ENCODE measurements around the gene ARRB1.
"Not testable (repeated sequence)": the region's sequence is repeated elsewhere in the genome, so short reads cannot be mapped to it uniquely, and the experiment has no call there.

Gene ARRB1

DNA sequence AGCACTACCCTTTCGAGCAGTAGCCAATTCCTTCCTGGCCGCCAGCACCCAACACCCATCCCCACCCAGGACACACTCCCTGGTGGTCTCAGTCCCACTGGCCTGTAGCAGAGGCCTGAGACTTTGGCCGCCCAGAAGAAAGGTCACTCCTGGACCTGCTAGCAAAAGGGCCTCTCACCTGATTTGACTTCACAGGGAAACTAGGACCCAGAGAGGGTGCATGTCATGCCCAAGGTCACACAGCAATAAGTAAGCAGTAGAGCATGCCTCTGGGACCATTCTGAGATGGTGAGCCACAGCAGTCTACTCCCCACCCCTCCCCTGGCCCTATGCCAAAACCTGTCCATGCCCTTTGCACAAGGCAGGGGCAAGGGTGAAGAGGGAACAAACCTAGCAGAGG is 7.3 kb downstream of the ARRB1 start:
- DNase-seq (ENCODE audit: low spot score): no peak

DNA sequence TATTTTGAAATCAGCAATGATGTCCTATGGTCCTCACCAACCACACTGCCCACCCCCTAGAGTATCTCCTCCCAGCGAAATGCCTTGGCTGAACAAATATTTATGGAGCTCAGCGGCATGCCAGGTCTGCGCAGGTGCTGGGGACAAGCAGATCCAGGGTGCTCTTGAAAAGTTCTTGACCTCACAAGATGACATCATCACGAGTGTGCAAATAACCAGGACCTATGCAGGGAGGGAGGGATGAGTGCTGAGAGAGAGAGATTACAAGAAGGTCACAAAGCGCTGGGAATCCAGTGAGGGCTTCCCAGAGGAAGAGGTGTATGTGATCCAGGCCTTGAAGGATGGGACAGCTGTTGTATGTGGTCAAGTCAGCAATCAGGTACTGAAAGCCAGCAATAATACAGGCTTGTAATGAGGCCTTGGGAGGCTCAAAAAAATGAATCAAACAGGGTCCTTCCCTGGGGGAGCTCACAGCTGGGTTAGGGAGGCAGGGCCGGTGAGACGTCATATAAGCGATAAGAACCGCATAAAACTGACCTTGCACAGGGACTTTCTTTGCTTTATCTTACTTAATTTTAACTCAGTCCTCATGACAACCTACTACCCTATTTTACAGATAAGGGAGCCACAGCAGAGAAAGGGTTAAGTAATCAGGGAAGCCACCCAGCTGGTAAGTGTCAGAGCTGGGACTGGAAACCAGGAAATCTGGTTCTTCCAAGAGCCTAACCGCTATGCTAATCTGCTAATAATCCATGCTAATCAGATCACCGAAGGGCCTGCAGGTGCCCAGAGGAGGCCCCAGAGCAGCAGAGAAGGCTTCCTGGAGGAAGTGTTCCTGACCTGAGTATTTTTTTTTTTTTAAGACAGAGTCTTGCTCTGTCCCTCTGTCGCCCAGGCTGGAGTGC is 8.2 kb downstream of the ARRB1 start:
- DNase-seq (ENCODE audit: low spot score): peak; percentile 94

DNA sequence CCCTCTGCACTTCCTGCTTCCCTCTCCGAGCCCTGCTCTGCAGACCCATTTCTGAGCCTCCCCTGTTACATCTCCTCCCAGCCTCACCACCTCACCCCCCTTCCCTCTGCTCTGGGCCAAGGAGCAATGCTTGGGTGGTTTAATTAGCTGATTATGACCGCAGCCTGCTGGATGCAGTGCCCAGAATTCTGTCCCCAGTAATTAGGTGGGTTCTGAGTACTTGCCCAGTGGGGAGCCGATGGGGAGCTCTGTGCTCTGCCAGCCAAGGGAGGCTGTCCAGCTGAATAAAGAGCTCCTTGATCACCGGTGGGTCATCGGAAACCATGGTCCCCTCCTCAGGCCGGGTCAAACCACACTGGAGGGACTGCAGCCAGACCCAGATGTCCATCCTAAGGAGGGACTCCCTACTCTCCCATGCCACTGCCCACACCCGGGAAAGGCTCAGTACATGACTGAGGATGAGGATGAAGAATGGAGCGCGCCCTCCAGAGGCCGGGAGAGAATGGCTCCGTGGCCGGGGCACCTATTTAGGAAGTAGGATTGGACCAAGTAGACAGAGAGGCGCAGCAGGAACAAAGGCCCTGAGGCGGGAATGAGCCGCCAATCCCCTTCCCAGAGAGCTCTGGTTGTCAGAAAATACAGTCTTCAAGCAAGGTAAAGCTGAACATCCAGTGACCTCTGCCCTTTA is 9.1 kb downstream of the ARRB1 start:
- no peak for DNase-seq (ENCODE audit: low spot score)

DNA sequence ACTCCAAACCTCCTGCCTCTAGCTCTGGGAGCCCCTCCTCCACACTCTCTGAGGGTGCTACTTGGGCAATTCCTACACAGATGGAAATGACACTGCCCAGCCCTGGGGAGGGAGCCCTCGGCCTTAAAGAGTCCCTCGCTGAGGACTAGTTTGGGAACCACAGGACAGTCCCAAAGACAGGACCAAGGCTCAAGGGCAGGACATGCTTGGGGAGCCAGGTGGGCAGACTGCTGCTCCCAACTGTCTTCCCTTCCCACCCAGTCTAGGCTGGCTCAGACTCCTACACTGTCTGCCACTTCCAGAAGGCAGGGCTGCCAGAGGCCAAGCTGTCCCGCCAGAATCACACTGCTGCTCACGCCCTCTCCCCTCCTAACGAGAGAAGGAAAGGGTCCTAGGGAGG is 9.8 kb downstream of the ARRB1 start:
- DNase-seq (ENCODE audit: low spot score): no peak

DNA sequence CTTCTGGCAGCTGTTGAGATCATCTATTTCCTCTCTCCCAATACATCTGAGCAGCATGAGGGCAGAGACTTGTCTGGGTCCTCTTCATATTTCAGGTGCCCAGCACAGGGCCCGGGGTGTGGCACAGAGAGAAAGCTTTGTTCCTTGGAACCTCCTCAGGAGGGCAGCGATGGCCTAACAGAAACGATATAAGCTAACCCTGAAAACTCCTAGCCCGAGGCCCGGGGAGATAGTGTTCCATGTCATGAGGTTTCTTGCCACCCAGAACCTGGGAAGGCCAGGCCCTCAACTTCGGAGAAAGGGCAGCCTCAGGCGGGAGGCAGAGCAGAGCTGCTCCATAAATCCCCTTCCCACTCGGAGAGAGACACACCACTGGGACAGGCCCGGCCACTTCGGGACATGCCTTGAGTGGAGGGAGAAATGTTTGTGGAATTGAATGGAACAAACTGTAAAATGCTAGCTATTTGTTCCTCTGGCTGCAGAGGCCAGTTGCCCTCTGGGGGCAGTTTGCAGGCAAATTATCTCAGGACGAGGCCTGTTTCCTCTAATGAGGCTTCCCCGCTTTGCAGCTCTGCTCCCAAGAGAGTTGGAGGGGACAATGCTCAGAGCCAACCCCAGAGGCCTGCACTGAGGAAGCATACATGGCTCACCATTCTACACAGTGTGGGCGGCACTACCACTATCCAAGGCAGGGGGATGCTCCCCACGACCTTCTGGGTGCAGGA is 11.6 kb downstream of the ARRB1 start:
- DNase-seq (ENCODE audit: low spot score): peak; percentile 83

DNA sequence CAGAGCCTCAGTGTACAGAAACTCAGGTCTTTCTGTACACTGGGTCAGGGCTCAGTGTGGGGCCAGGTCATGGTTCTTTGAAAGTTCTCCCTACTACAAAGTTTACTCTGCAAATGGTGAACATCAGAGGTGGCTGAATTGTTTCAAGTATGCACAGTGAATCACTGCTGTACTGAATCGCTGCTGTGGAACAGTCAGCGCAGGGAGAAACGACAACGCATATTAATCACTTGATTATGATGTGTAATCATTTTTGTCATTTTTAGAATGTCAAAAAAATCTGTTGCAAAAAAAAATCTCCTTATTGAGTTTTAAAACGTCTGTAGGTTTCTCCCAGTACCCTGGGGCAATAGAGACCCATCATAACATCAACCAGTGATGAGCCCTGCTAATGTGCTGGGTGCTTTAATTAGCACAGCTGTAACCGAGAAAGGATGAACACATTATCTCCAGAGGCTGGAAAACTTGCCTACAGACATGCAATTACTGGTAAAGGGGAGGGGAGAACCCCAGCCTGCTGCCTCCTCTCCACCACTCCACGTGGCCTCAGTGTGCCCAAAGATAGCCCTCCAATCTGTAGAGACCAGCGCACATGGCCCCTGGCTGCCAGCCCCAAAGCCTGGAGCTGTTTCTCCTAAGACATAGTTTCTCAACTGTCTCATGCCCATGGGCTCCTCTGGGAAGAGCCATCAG is 12.8 kb downstream of the ARRB1 start:
- no peak for DNase-seq (ENCODE audit: low spot score)

DNA sequence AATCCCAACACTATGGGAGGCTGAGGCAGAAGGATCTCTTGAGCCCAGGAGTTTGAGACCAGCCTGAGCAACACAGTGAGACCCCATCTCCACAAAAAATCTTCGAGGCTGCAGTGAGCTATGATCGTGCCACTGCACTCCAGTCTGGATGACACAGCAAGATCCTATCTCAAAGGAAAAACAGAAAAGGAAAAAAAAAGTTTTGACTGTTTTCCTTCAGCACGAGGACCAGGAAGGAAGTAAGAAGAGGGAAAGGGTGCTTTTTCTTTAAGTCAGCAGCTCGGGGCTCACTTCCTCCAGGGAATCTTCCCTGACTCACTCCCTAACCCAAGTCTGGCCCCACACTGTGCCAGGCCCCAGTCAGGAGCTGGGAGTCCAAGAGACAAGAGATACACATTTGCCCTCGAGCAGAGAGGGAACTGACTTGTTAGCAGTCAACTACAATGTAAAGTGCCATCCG is 14.2 kb downstream of the ARRB1 start:
- no peak for DNase-seq (ENCODE audit: low spot score)

DNA sequence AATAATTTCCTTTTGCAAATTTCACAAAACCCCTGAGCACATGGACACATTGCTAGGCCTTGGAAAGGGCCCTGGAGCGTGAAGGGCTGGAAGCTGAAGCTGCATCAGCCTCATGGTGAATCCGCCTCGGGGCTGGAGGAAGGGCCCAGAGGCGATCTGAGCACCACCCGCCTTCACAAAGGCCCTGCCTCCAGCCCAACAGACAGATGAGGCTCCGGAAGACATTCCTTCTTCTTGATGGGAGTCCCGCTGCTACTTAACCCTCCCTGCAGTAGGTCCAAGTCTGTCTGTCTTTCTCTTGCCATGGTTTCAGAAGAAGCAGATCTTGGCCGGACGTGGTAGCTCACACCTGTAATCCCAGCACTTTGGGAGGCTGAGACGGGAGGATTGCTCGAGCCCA is 16.5 kb downstream of the ARRB1 start:
- DNase-seq (ENCODE audit: low spot score): no peak

DNA sequence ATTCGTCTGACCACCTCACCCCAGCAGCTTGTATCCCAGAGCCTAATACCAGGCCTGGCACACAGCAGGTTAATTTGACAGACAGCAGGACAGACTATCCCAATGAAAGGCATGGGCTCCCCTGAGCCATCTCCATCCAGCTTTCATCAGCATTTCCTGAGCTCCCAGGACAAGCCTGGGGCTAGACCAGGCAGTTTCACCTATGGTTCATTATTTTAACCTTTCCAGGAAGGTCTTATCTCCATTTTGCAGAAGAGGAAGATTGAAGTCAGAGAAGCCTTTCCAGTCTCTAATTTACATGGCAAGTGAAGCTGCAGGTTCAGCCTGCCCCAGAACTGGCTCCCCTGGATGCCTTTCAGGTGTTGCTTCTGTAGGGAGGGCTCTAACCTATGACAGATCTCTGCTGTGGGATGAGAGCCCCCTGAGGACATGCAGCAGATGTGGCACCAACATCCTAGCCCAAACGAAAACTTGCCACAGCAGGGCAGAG is 17.0 kb downstream of the ARRB1 start:
- DNase-seq (ENCODE audit: low spot score): no peak

DNA sequence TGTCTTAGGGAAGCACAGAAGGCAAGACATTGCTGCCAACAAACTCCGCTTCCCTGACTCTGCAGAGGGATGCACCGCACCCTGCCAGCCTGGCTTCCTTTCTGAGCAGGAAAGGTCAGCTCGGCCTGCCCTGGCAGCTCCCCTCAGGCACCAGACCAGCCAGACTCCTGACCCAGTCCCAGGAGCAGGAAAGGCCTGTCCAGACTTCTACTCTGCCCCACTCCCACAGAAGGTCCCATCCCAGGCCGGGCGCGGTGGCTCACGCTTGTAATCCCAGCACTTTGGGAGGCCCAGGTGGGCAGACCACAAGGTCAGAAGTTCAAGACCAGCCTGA is 17.7 kb downstream of the ARRB1 start:
- no peak for DNase-seq (ENCODE audit: low spot score)

DNA sequence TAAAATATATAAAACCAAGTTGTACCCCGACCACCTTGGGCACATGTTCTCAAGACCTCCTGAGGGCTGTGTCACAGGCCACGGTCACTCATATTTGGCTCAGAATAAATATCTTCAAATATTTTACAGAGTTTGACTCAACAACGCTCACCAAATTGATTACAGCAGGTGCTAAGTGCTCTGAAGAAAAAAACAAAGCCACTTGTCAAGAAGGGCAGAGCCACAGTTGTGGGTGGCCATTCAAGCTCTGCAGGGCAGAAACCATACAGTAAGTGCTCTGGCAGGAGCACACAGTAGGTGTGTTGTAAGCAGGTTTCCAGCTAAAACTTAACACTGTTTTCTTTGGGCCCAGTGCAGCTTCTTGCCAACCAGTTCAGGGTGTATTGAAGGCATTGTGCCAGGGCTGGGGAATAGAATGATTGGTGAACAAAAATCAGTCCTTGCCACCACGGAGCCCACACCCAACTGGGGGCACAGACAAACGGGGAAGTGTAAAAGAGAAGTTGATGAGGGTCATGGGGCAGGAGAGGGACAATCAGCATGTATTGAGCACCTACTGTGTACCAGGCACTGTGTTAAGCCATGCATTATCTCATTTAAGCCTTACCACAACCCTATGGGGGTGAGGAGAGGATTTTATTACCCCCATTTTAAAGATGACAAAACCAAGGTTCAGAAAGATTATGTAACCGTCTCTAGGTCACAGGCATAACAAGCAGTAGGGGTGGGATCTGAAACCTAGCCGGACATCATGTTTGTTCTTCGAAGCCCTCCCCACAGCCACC is 18.2 kb downstream of the ARRB1 start:
- DNase-seq (ENCODE audit: low spot score): no peak

DNA sequence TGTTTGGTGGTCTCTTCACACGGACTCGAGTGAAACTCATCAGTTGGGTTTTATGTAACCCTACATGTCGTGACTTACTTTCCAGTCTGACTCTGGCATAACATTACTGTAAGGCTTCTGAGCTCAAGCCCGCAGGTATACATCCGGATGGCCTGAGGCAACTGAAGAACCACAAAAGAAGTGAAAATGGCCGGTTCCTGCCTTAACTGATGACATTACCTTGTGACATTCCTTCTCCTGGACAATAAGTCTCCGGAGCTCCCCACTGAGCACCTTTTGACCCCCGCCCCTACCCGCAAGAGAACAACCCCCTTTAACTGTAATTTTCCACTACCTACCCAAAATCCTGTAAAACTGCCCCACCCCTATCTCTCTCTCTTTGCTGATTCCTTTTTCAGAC is 19.7 kb downstream of the ARRB1 start:
- not testable (repeated sequence) for DNase-seq (ENCODE audit: low spot score)

DNA sequence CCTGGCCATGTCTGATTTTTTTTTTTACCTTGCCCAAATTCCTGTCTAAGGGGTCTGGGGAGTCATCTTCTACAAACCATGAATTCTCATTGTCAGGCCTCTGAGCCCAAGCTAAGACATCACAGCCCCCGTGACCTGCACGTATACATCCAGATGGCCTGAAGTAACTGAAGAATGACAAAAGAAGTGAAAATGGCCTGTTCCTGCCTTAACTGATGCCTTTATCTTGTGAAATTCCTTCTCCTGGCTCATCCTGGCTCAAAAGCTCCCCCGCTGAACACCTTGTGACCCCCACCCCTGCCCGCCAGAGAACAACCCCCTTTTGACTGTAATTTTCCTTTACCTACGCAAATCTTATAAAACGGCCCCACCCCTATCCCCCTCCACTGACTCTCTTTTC is 20.2 kb downstream of the ARRB1 start:
- DNase-seq (ENCODE audit: low spot score): not testable (repeated sequence)

DNA sequence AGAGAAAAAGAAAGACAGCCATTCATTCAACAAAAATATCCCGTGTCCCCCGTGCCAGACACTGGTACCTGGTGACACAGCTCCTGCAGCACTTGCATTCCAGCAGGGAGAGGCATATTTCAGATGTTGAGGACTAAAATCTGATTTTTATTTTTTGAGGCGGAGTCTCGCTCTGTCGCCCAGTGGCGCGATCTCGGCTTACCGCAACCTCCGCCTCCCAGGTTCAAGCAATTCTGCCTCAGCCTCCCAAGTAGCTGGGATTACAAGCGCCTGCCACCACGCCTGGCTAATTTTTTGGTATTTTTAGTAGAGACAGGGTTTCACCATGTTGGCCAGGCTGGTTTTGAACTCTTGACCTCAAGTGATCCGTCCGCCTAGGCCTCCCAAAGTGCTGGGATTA is 20.6 kb downstream of the ARRB1 start:
- DNase-seq (ENCODE audit: low spot score): not testable (repeated sequence)

DNA sequence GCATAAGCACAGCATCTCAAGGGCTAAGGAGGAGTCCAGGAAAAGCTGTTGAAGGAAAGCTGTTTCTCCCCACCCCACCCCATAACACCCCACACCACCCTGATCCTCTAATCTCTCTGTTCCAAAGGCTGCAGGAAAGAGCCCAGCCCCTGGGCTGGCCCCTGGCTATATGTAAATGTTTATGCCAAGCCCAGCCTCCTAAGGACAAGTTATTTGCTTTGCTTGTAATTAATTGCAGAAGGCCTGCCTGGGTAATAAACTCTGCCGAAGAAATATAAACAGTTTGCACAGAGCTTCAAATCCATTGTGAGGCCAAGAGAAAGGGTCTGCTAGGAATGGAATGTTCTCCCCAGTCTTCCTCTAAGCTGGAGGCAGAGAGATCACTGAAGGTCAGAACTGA is 21.2 kb downstream of the ARRB1 start:
- DNase-seq (ENCODE audit: low spot score): no peak

DNA sequence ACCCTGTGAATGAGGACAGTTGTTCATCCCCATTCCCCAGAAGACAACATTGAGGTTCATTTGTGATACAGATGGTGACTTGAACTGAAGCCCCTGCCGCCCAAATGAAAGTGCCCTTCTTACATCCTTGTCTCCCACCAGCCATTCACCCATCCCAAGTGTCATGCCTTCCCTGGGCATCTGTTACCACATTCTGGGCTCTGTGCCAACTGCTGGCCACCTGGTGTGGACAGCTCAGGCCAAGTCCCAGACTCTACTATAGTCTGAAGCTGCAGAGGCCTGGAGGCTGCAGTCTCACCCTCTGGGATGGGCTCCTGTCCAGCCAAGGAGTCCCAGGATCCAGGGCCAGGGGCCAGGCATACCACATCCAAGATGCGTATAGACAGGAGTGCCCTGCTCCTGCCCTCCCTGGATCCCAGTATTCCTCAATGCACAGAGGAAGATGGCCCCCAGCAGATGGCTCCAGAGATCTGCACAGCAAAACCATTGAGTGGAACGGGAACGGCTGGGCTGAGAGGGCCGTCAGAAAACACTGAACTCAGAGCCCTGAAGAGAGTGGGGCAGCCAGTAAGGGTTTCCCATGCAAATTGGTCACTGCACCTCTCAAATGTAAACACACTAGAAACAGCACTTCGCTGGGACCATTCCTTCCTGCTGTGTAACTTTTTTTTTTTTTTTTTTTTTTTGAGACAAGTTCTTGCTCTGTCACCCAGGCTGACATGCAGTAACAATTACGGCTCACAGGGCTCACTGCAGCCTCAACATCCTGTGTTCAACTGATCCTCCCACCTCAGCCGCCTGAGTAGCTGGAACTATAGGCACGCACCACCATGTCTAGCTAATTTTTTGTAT is 22.8 kb downstream of the ARRB1 start:
- DNase-seq (ENCODE audit: low spot score): peak; percentile 70

DNA sequence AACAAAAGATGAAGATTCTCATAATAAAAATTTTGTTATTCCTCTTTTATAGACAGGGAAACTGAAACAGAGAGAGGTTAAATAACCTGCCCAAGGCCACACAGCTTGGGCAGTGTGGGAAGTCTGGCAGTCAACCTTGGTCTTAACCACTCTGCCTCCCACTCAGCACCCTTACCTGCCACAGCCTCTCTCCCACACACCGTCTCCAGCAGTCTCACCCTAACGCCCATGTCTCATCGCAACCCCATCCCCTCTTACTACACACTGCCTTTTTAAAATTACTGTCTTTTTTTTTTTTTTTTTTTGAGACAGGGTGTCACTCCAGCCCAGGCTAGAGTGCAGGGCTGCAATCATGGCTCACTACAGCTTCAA is 25.0 kb downstream of the ARRB1 start:
- DNase-seq (ENCODE audit: low spot score): no peak

DNA sequence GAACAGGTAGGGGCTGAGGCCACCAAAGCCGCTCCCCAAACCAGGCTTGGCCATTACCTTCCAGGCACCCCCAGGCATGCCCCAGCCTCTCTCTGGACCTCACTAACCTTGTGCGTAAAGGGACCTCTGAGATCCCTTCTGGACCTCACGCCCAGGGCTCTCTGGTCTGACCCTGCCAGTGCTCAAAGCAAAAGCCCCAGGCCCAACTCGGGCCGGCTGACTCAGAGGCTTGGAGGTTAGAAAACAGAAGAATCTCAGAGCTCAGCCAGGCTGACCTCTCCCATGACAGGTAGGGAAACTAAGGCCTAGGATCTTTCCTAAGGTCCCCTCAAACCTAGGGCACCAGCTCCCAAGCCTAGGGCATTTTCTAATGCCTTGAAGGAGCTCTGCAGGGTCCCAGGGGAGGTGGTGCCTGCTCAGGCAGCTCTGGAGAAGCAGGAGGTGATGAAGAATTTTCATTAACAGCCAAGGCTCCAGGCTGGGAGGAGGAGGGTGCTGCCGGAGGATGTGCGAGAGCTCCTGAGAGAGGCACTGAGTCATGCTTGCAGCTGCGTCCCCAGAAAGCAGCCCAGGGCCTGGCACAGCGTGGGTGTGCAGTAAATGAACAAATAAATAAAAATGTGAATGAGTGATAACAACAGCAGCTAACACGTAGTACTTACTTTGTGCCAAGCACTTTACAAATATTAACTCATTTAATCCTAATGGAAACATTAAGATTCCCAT is 25.6 kb downstream of the ARRB1 start:
- no peak for DNase-seq (ENCODE audit: low spot score)

DNA sequence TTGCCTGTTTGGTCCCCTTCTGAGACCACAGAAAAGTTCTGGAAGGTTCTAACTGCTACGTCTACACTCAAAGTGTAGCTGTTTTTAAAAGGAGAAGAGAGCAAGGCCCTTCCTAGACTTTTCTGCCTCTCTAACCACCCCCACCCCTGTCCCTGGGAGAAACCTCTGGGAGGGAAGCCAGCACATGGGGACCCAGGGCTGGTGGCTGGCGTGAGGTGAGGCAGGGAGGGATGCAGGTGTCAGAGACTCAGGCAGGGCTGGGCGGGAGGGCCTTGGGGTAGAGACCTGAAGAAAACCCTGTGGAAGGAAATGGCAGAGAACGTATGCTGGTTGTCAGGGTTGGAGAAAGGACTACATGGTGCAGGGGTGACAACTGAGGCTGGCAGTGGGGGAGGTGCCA is 26.7 kb downstream of the ARRB1 start:
- DNase-seq (ENCODE audit: low spot score): no peak

Measured in SK-N-DZ (cell line).